ENCODE results near the gene NTNG2. TPM values are rescaled to one million over a fixed set of nuclear protein-coding genes. Genes with fewer than 3 reads are reported as not detected.

NTNG2 gene, protein sequence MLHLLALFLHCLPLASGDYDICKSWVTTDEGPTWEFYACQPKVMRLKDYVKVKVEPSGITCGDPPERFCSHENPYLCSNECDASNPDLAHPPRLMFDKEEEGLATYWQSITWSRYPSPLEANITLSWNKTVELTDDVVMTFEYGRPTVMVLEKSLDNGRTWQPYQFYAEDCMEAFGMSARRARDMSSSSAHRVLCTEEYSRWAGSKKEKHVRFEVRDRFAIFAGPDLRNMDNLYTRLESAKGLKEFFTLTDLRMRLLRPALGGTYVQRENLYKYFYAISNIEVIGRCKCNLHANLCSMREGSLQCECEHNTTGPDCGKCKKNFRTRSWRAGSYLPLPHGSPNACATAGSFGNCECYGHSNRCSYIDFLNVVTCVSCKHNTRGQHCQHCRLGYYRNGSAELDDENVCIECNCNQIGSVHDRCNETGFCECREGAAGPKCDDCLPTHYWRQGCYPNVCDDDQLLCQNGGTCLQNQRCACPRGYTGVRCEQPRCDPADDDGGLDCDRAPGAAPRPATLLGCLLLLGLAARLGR
- 1 to 10 TPM; 1.5 to 6.6 (median 4.3) TPM for total RNA-seq

GRCh38 chr9:132161743-132162184 is at the start of gene NTNG2:
Gene NTNG2 (plus strand): TSS chr9:132162058. CDS start chr9:132166832, 4,774 bp downstream.
- 1% methylated on average over 18 of the region's 67 CpGs for WGBS
- peaks cover 19 to 96% (median 37%) of the 10 kb centered on the region in 4 donors for H3K27me3 ChIP-seq
- no peak for DNase-seq (ENCODE audit: extremely low spot score)
- H3K4me1 ChIP-seq = peaks cover 36 to 49% (median 41%) of the 10 kb centered on the region in 4 donors
- no peaks in the 10 kb centered on the region for H3K36me3 ChIP-seq
- H3K9me3 ChIP-seq = no peaks in the 10 kb centered on the region
- no peak for TF ChIP-seq EP300 (IDR thresholded peaks at IDR 0.05)
- no peak for TF ChIP-seq POLR2A (IDR thresholded peaks at IDR 0.05; ENCODE audit: low read depth)
- no peak for TF ChIP-seq CTCF (IDR thresholded peaks at IDR 0.05)
- TF ChIP-seq POLR2AphosphoS5 (IDR thresholded peaks at IDR 0.05) = no peak
- H3K27ac ChIP-seq (replicated peaks in 1 of 4) = peak within 1 kb of the TSS in 1 of 4 donors; percentile 53
- intact Hi-C loops (cut with DNase I) = no loop called here
- peak within 1 kb of the TSS; percentile 72 to 90 (median 75) for H3K4me3 ChIP-seq

DNA sequence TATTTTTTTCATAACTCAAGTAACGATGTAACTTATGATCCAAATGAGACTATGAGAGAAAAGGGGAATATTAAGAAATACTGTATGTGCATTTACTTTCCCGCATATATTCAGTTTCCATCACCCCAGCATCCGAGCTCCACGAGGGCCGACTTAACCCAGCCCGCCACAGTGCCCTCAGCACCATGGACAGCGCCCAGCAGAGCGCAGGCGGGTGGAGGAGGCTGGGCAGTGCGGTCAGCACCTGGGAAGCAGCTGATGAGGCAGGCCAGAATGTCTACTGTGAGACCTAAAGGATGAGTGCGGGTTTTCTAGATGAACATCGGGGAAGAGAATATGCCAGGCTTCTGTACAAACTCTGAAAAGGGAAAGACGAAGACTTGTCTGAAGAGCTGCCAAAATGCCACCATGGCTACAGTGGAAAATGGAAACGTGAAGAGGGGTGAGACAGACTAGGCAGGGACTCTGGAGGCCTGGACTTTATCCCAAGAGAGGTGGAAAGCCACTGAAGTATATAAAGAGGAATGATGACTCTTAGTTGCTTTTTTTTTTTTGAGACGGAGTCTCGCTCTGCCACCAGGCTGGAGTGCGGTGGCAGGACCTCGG is 47.7 kb upstream of the NTNG2 start:
- 34% methylated on average over 18 of the region's 18 CpGs for WGBS
- TF ChIP-seq CTCF (IDR thresholded peaks at IDR 0.05) (no peak), POLR2A (IDR thresholded peaks at IDR 0.05; ENCODE audit: low read depth) (no peak), EP300 (IDR thresholded peaks at IDR 0.05) (no peak)
- DNase-seq (ENCODE audit: extremely low spot score) = no peak
- no peak overlapping the region for H3K4me3 ChIP-seq
- H3K4me1 ChIP-seq = no peaks in the 10 kb centered on the region
- H3K27me3 ChIP-seq = peaks cover 0 to 73% (median 0%) of the 10 kb centered on the region in 4 donors
- no peaks in the 10 kb centered on the region for H3K36me3 ChIP-seq
- no peak overlapping the region for H3K27ac ChIP-seq (replicated peaks in 1 of 4)
- intact Hi-C loops (cut with DNase I) = no loop called here
- H3K9me3 ChIP-seq = no peaks in the 10 kb centered on the region

DNA sequence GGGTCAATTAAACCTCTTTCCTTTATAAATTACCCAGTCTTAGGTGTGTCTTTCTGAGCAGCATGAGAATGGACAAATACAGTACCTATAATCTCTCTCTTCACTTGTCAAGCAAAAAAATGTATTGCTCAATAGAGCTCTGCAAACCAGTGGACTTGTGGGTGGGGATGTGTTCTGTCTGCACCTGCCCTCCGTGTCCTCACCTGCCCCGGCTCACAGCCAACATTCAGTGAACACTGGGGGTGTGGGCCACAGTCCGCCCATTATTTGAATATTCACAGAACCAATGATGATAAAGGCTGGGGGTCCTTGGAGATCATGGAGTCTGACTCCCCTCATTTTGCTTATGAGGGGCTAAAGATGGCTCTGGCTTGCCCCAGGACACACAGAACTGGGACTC is 45.3 kb upstream of the NTNG2 start:
- Histone ChIP-seq H3K27ac (replicated peaks in 1 of 4) (no peak overlapping the region), H3K36me3 (no peaks in the 10 kb centered on the region), H3K4me1 (no peaks in the 10 kb centered on the region), H3K4me3 (no peak overlapping the region), H3K27me3 (peaks cover 0 to 80% (median 2%) of the 10 kb centered on the region in 4 donors), H3K9me3 (no peaks in the 10 kb centered on the region)
- no peak for TF ChIP-seq EP300 (IDR thresholded peaks at IDR 0.05)
- no peak for TF ChIP-seq CTCF (IDR thresholded peaks at IDR 0.05)
- TF ChIP-seq POLR2AphosphoS5 (IDR thresholded peaks at IDR 0.05) = no peak
- no peak for TF ChIP-seq POLR2A (IDR thresholded peaks at IDR 0.05; ENCODE audit: low read depth)
- no peak for DNase-seq (ENCODE audit: extremely low spot score)
- intact Hi-C loops (cut with DNase I) = no loop called here
- 75% methylated on average over 3 of the region's 3 CpGs for WGBS

- intact Hi-C loops (cut with DNase I) = no loop called here
- no peak overlapping the region for H3K27ac ChIP-seq (replicated peaks in 1 of 4)
- no peak for DNase-seq (ENCODE audit: extremely low spot score)
- no peaks in the 10 kb centered on the region for H3K4me1 ChIP-seq
- TF ChIP-seq POLR2AphosphoS5 (IDR thresholded peaks at IDR 0.05) (no peak), EP300 (IDR thresholded peaks at IDR 0.05) (no peak), CTCF (IDR thresholded peaks at IDR 0.05) (no peak), POLR2A (IDR thresholded peaks at IDR 0.05; ENCODE audit: low read depth) (no peak)
- no peaks in the 10 kb centered on the region for H3K9me3 ChIP-seq
- no peaks in the 10 kb centered on the region for H3K36me3 ChIP-seq
- H3K27me3 ChIP-seq = peaks cover 0 to 76% (median 2%) of the 10 kb centered on the region in 4 donors
- no peak overlapping the region for H3K4me3 ChIP-seq
- 74% methylated on average over 3 of the region's 3 CpGs for WGBS
Observed at GRCh38 chr9:132117694-132118093, 44.2 kb upstream of the NTNG2 start.
